Gastroesophageal sphincter (tissue), 4 donors: Measurements from ENCODE around the gene F10. TPM values are rescaled to one million over a fixed set of nuclear protein-coding genes. Genes with fewer than 3 reads are reported as not detected.
"Not testable (repeated sequence)": the region's sequence is repeated elsewhere in the genome, so short reads cannot be mapped to it uniquely, and the experiment has no call there.

Source experiments
- ATAC-seq: fragments of 150-250 bp; one replicate; pipeline ENCODE4 v1.9.1; 2016; ENCODE audit warnings: mild to moderate bottlenecking, moderate library complexity
- H3K27ac ChIP-seq, 4 donors: fragments of 200-600 bp; sonication (generic) in 3 of 4; 1 replicate in 3 of 4; 2 replicates in 1 of 4; pipeline ENCODE4 v1.5.1; 2016 to 2019
- H3K27me3 ChIP-seq: fragments of 200-600 bp; sonication (generic); one replicate; pipeline ENCODE4 v1.5.1; 2019
- H3K36me3 ChIP-seq, 2 donors: fragments of 200-600 bp; sonication (generic); one replicate each; pipeline ENCODE4 v1.5.1; 2019; ENCODE audit warnings: control low read depth in 1 of 2
- H3K4me1 ChIP-seq, 3 donors: fragments of 200-600 bp; sonication (generic); 1 replicate in 2 of 3; 2 replicates in 1 of 3; pipeline ENCODE4 v1.5.1; 2016 to 2019; ENCODE audit warnings: control low read depth in 2 of 3
- H3K4me3 ChIP-seq, 2 donors: fragments of 200-600 bp; sonication (generic); one replicate each; pipeline ENCODE4 v1.5.1; 2019; ENCODE audit warnings: mild to moderate bottlenecking in 1 of 2, moderate library complexity in 1 of 2
- H3K9me3 ChIP-seq, 3 donors: fragments of 200-600 bp; sonication (generic); one replicate each; pipeline ENCODE4 v1.5.1; 2017 to 2019; ENCODE audit warnings: control low read depth in 2 of 3
- EP300 ChIP-seq: sonication (generic); formaldehyde crosslinking; IDR thresholded peaks from one replicate; pipeline ENCODE4 v1.6.1; 2017; ENCODE audit warnings: antibody characterized with exemption, mild to moderate bottlenecking
- POLR2A ChIP-seq, 2 donors: fragments of 450-650 bp; IDR thresholded peaks; one replicate each; pipeline ENCODE4 v1.6.1; 2017; ENCODE audit warnings: antibody characterized with exemption in 2 of 2, mild to moderate bottlenecking in 2 of 2, moderate library complexity in 1 of 2
- POLR2AphosphoS5 ChIP-seq: sonication (generic); formaldehyde crosslinking; IDR thresholded peaks from one replicate; pipeline ENCODE4 v1.6.1; 2017; ENCODE audit warnings: antibody characterized with exemption
- WGBS, 2 donors: methylation state at CpG; one replicate each; pipeline ENCODE4 v1.1.5; 2018; ENCODE audit warnings: low coverage in 1 of 2; 5-methylcytosine and 5-hydroxymethylcytosine counted together
- total RNA-seq, 4 donors: library from RNA; depleted of rRNA; stranded (reverse); fragments of >200 nt; gene quantifications; one replicate each; pipeline ENCODE4 v1.1.0, GENCODE V29; 2016
- TF ChIP-seq, protein P1 (sequence below), 4 experiments: fragments of 200-600 bp in 2 of 4; fragments of 450-650 bp in 2 of 4; sonication (generic) in 1 of 4; IDR thresholded peaks; one replicate each; pipeline ENCODE4 v1.5.1; 2017 to 2019; ENCODE audit warnings: antibody characterized with exemption in 4 of 4, mild to moderate bottlenecking in 2 of 4, moderate library complexity in 2 of 4

Gene F10
- total RNA-seq, 4 donors from 2014 or later: 6.9 to 51.7 (median 12.0) TPM

DNA sequence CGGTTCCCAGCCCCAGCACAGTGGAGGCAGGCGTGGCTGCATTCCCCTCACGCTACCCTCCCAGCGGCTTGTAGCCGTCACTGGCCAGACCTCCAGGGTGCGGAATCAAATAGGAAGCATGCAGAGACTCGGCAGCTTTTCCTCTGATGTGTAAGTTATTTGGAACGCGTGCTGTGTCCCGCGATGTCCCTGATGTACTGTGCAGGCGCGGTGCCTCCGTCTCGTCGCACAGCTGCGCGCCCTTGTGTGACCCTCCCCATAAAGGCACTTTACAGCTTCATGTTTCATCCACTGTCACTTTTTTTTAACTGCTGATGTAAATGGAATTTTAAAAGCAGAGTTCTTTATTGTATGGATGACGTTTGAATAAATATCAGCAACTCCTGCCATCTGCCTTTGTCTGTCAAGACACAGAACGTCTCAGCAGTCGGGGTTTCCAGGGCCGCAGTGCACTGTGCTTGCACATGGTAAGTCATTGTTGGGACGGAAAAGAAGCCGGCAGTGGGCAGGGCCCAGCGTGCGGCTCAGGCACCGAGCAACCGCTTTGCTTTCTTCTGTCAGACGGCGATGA, 24.4 kb upstream of the F10 start:
- ATAC-seq: no peak
- Histone ChIP-seq H3K27me3 (peaks cover 47% of the 10 kb centered on the region), H3K4me1 (no peaks in the 10 kb centered on the region), H3K4me3 (no peak overlapping the region), H3K27ac (no peak overlapping the region), H3K9me3 (no peaks in the 10 kb centered on the region), H3K36me3 (peaks cover 0 to 6% of the 10 kb centered on the region in 2 donors)
- TF ChIP-seq POLR2A (IDR thresholded peaks at IDR 0.05): no peak
- TF ChIP-seq POLR2AphosphoS5: no peak
- no peak for TF ChIP-seq EP300
- TF ChIP-seq, protein P1, sequence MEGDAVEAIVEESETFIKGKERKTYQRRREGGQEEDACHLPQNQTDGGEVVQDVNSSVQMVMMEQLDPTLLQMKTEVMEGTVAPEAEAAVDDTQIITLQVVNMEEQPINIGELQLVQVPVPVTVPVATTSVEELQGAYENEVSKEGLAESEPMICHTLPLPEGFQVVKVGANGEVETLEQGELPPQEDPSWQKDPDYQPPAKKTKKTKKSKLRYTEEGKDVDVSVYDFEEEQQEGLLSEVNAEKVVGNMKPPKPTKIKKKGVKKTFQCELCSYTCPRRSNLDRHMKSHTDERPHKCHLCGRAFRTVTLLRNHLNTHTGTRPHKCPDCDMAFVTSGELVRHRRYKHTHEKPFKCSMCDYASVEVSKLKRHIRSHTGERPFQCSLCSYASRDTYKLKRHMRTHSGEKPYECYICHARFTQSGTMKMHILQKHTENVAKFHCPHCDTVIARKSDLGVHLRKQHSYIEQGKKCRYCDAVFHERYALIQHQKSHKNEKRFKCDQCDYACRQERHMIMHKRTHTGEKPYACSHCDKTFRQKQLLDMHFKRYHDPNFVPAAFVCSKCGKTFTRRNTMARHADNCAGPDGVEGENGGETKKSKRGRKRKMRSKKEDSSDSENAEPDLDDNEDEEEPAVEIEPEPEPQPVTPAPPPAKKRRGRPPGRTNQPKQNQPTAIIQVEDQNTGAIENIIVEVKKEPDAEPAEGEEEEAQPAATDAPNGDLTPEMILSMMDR (IDR thresholded peaks at IDR 0.05): no peak
- 52 to 60% methylated on average over 5 to 16 of the region's 30 CpGs for whole genome bisulfite sequencing, 2 donors

DNA sequence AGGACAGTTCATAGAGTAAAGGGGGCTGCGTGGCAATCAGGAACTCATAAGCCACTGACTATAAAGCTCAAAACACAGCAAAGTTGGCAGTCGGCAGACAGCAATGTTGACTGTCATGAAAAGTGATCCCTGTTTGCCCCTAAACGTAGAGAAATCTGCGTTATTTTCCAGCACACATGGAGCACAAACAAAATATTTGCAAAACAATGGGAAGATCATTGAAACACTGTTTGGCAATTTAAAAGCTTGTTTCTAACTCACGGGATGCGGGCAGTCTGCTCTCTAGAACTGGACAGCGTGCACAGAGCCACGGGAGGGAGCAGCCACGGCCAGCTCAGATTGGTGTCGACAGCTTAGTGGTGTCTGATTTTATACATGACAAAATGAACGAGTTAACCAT, 23.5 kb upstream of the F10 start:
- no peak overlapping the region for H3K27ac ChIP-seq
- no peak for ATAC-seq
- no peak overlapping the region for H3K4me3 ChIP-seq
- TF ChIP-seq POLR2A (IDR thresholded peaks at IDR 0.05) (no peak), EP300 (no peak), POLR2AphosphoS5 (no peak)
- TF ChIP-seq, protein P1 (IDR thresholded peaks at IDR 0.05): no peak
- H3K4me1 ChIP-seq: no peaks in the 10 kb centered on the region
- H3K9me3 ChIP-seq: no peaks in the 10 kb centered on the region
- WGBS, 2 donors: 80 to 81% methylated on average over 5 to 11 of the region's 11 CpGs
- H3K36me3 ChIP-seq: peaks cover 0 to 6% of the 10 kb centered on the region in 2 donors
- H3K27me3 ChIP-seq: peaks cover 46% of the 10 kb centered on the region

DNA sequence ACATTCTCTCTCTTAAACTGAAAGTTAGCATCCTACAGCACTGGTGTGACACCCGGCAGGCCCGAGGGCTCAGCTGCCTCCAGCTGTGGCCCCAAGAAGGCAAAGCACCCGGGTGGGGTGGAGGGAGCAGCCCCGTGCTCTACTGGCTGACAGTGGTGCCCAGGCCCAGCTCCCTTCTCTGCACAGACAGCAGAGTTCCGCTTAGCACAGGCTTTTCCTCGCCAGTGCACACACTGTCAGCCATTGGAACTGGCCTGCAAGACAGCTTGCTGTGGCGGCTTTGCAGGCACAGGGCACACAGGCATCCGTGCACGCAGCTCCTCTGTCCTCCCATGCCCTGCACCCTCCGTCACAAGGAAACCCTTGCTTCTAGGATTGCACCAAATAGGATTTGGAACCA, 20.3 kb upstream of the F10 start:
- 30% methylated on average over 2 of the region's 10 CpGs; no CpG with 5 or more reads in 1 of the 2 donors for WGBS, 2 donors
- not testable (repeated sequence) for ATAC-seq, H3K36me3 ChIP-seq, H3K4me1 ChIP-seq, H3K4me3 ChIP-seq, H3K27ac ChIP-seq, H3K9me3 ChIP-seq
- peaks cover 36% of the 10 kb centered on the region for H3K27me3 ChIP-seq

DNA sequence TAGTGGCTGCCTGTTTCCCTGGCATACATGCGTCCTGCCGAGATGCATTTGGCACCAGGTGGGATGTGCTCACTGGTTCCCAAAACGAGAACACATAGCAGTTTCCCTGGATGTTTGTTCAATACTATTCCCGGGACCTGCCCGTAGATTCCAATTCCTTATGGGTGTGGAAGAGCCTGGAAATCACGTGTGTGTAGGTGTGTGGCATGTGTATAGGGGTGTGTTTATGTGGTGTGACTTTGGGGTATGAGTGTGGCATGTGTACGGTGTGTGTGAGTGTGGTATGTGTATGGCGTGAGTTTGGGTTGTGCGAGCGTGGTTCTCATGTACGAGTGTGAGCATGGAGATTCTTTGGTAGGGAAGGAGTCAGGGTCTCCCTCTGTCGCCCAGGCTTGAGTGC, 19.9 kb upstream of the F10 start:
- TF ChIP-seq POLR2AphosphoS5 (no peak), POLR2A (IDR thresholded peaks at IDR 0.05) (no peak)
- no peak overlapping the region for H3K4me3 ChIP-seq
- no peak for ATAC-seq
- no peaks in the 10 kb centered on the region for H3K36me3 ChIP-seq
- H3K4me1 ChIP-seq: no peaks in the 10 kb centered on the region
- WGBS, 2 donors: 75% methylated on average over 3 of the region's 12 CpGs; no CpG with 5 or more reads in 1 of the 2 donors
- no peak overlapping the region for H3K27ac ChIP-seq
- H3K9me3 ChIP-seq: no peaks in the 10 kb centered on the region
- H3K27me3 ChIP-seq: peaks cover 33% of the 10 kb centered on the region

DNA sequence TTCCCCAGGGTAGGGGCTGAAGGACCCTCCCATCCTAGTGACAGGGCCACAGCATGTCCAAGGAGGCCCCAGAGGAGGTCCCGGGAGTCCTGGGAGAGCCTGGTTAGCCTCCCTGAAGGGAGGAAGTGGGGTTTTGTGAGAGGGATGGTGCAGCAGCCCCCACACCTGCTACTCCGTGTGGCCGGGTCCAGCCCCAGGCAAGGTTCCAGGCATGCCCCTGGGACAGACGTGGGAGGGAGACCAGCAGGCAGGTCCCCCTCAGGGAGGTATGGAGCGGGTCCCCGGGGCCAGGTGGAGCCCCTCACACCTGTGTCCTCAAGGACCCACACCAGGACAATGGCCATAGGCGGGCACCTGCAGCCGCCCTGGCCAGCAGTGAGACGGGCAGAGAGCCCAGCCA, 19.0 kb upstream of the F10 start:
- no peaks in the 10 kb centered on the region for H3K9me3 ChIP-seq
- H3K27ac ChIP-seq: no peak overlapping the region
- peaks cover 27% of the 10 kb centered on the region for H3K27me3 ChIP-seq
- TF ChIP-seq, protein P1 (IDR thresholded peaks at IDR 0.05): no peak
- TF ChIP-seq POLR2A (IDR thresholded peaks at IDR 0.05): no peak
- TF ChIP-seq POLR2AphosphoS5: no peak
- TF ChIP-seq EP300: no peak
- ATAC-seq: no peak
- H3K36me3 ChIP-seq: no peaks in the 10 kb centered on the region
- H3K4me1 ChIP-seq: no peaks in the 10 kb centered on the region
- H3K4me3 ChIP-seq: no peak overlapping the region
- no CpG with 5 or more reads among the region's 9 CpGs for WGBS, 2 donors
